Neuronal stem cell (in vitro differentiated cells): ENCODE results near the gene AOX1.
"Not testable (repeated sequence)": the region's sequence is repeated elsewhere in the genome, so short reads cannot be mapped to it uniquely, and the experiment has no call there.

Experiments
- DNase-seq: peaks from one replicate; pipeline ENCODE4 v3.0.0-alpha.2; 2013; ENCODE audit warnings: low spot score
- H2AFZ ChIP-seq: one replicate; pipeline ENCODE4 v1.6.1; 2013; ENCODE audit warnings: mild to moderate bottlenecking, low read length, inconsistent platforms
- H2AK5ac ChIP-seq: 2 replicates; pipeline ENCODE4 v1.6.1; 2013; ENCODE audit warnings: low read depth, mild to moderate bottlenecking, inconsistent platforms, low read length, moderate library complexity, mixed read lengths
- H2BK120ac ChIP-seq: 2 replicates; pipeline ENCODE4 v1.6.1; 2013; ENCODE audit warnings: low read depth, mild to moderate bottlenecking, inconsistent platforms, low read length, moderate library complexity, mixed read lengths
- H2BK12ac ChIP-seq: one replicate; pipeline ENCODE4 v1.6.1; 2013; ENCODE audit warnings: low read length, inconsistent platforms
- H2BK15ac ChIP-seq: 2 replicates; pipeline ENCODE4 v1.6.1; 2013; ENCODE audit warnings: mild to moderate bottlenecking, low read length, inconsistent platforms, mixed read lengths
- H2BK5ac ChIP-seq: one replicate; pipeline ENCODE4 v1.6.1; 2013; ENCODE audit warnings: inconsistent platforms, mild to moderate bottlenecking, low read length, moderate library complexity
- H3K14ac ChIP-seq: one replicate; pipeline ENCODE4 v1.6.1; 2013; ENCODE audit warnings: low read length, inconsistent platforms
- H3K18ac ChIP-seq: 2 replicates; pipeline ENCODE4 v1.6.1; 2013; ENCODE audit warnings: low read length, inconsistent platforms
- H3K23ac ChIP-seq: 2 replicates; pipeline ENCODE4 v1.6.1; 2013; ENCODE audit warnings: low read depth, mild to moderate bottlenecking, mixed read lengths, low read length, inconsistent platforms; ENCODE audit not compliant: poor library complexity
- H3K27ac ChIP-seq: replicated peaks from 3 replicates; pipeline ENCODE4 v1.5.1; 2013; ENCODE audit warnings: low read length, inconsistent platforms
- H3K27me3 ChIP-seq, 3 experiments: 2 replicates each; pipeline ENCODE4 v1.6.1; 2013; ENCODE audit warnings: low read length in 3 of 3, mild to moderate bottlenecking in 2 of 3, inconsistent platforms in 1 of 3, low read depth in 1 of 3, mixed read lengths in 1 of 3, moderate library complexity in 1 of 3; ENCODE audit not compliant: control insufficient read depth in 3 of 3, insufficient read depth in 3 of 3
- H3K36me3 ChIP-seq, 2 donors: replicated peaks in 1 of 2; 2 replicates each; pipeline ENCODE4 v1.6.1; 2013; ENCODE audit warnings: low read length in 2 of 2; ENCODE audit not compliant: control insufficient read depth in 2 of 2, insufficient read depth in 2 of 2
- H3K4ac ChIP-seq: 2 replicates; pipeline ENCODE4 v1.6.1; 2013; ENCODE audit warnings: inconsistent platforms, mild to moderate bottlenecking, low read length, moderate library complexity
- H3K4me1 ChIP-seq, 2 donors: 1 replicate in 1 of 2; 2 replicates in 1 of 2; pipeline ENCODE4 v1.6.1; 2013; ENCODE audit warnings: low read length in 2 of 2, low read depth in 1 of 2; ENCODE audit not compliant: control insufficient read depth in 2 of 2, insufficient read depth in 1 of 2
- H3K4me2 ChIP-seq: one replicate; pipeline ENCODE4 v1.6.1; 2013; ENCODE audit warnings: mild to moderate bottlenecking, low read length, inconsistent platforms; ENCODE audit not compliant: insufficient read depth, poor library complexity, severe bottlenecking
- H3K4me3 ChIP-seq, 2 donors: 2 replicates each; pipeline ENCODE4 v1.5.1; 2013; ENCODE audit warnings: low read length in 2 of 2, mild to moderate bottlenecking in 2 of 2, inconsistent platforms in 1 of 2, moderate library complexity in 1 of 2
- H3K79me1 ChIP-seq: one replicate; pipeline ENCODE4 v1.6.1; 2013; ENCODE audit warnings: low read depth, mild to moderate bottlenecking, inconsistent platforms, low read length, moderate library complexity
- H3K9ac ChIP-seq: one replicate; pipeline ENCODE4 v1.6.1; 2013; ENCODE audit warnings: mild to moderate bottlenecking, low read depth, low read length, inconsistent platforms; ENCODE audit not compliant: poor library complexity
- H3K9me3 ChIP-seq, 2 donors: replicated peaks in 1 of 2; 2 replicates each; pipeline versions ENCODE3 to v1.6.1; 2013; ENCODE audit warnings: low read length in 2 of 2, mild to moderate bottlenecking in 2 of 2, inconsistent platforms in 1 of 2, low read depth in 1 of 2, mixed read lengths in 1 of 2, moderate library complexity in 1 of 2; ENCODE audit not compliant: control insufficient read depth in 2 of 2, insufficient read depth in 1 of 2
- H4K8ac ChIP-seq: one replicate; pipeline ENCODE4 v1.6.1; 2013; ENCODE audit warnings: low read depth, mild to moderate bottlenecking, inconsistent platforms, low read length, moderate library complexity
- H4K91ac ChIP-seq: one replicate; pipeline ENCODE4 v1.6.1; 2013; ENCODE audit warnings: low read length, low read depth, mild to moderate bottlenecking, inconsistent platforms; ENCODE audit not compliant: poor library complexity
- WGBS, 2 donors: extraction: QIAGEN DNeasy Blood & Tissue Kit; methylation state at CpG; one replicate each; pipeline ENCODE4 v1.1.7; 2013; ENCODE audit warnings: missing lambda C conversion rate in 2 of 2, mixed read lengths in 1 of 2; ENCODE audit not compliant: insufficient read length in 2 of 2, insufficient replicate concordance in 1 of 2; ENCODE audit errors: extremely low coverage in 2 of 2; 5-methylcytosine and 5-hydroxymethylcytosine counted together

The AOX1 gene

DNA sequence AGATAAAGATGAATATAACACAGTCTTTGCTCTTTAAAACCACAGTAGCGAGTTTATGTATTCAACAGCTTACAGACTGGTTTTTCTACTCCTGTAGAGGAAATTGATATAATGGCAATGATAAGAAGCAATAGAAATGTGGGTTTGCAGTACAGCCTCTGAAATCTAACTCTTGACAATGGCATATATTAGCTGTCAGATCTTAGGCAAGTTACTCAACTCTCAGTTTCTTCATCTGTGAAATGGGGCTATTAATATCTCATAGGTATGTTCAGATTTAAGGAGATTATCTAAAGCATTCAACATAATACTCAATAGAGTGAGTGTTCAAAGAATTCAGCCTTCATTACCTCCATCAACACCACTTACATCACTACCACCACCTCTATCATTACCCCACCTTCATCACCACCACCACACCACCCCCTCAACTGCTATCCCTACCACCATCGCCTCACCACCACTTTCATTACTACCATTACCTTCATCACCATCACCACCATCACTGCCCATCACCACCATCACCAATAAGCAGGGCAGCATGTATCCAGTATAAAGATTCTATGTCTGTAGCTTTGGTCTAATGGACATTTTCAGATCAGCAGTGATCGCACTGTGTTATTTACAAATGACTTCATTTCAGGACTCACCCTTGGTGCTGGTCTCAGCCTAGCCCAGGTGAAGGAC is 22.7 kb downstream of the AOX1 start:
- H2BK12ac ChIP-seq = no peak overlapping the region
- H4K91ac ChIP-seq = no peak overlapping the region
- WGBS, 2 donors = 100% methylated on average over 1 of the region's 3 CpGs; no CpG with 5 or more reads in 1 of the 2 donors
- no peak overlapping the region for H2BK120ac ChIP-seq
- H2AK5ac ChIP-seq = no peak overlapping the region
- peaks cover 0 to 4% (median 0%) of the 10 kb centered on the region in 3 experiments for H3K27me3 ChIP-seq
- H4K8ac ChIP-seq = no peak overlapping the region
- no peaks in the 10 kb centered on the region for H3K79me1 ChIP-seq
- no peak overlapping the region for H3K23ac ChIP-seq
- H3K27ac ChIP-seq = no peak overlapping the region
- H2AFZ ChIP-seq = no peak overlapping the region
- H3K4me2 ChIP-seq = no peak overlapping the region
- no peak overlapping the region for H3K4ac ChIP-seq
- H3K4me3 ChIP-seq = no peak overlapping the region
- no peak overlapping the region for H3K14ac ChIP-seq
- no peaks in the 10 kb centered on the region for H3K36me3 ChIP-seq
- H3K18ac ChIP-seq = no peak overlapping the region
- no peak overlapping the region for H2BK5ac ChIP-seq
- DNase-seq = no peak
- no peaks in the 10 kb centered on the region for H3K9me3 ChIP-seq
- no peaks in the 10 kb centered on the region for H3K4me1 ChIP-seq
- no peak overlapping the region for H3K9ac ChIP-seq
- no peak overlapping the region for H2BK15ac ChIP-seq

DNA sequence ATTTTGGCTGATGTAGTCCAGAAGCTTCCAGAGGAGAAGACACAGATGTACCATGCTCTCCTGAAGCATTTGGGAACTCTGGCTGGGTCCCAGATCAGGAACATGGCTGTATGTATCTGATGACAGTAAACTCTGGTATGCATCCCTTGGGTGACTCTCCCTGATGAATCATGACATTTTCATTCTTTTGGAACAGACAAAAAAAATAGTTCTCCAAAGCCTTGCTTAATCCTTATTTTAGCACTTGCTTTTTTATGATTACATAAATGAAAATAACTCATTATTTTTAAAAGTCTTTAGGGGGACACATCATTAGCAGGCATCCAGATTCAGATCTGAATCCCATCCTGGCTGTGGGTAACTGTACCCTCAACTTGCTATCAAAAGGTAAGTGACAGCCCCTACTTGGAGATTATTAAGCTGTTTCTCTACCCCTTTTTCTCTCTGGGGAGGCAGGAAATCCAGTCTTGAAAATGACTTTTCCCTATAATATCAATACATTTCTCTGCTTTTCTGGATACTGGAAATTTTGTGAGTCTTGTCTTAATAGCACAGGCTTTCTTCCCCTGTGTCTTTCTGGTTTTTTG is 23.3 kb downstream of the AOX1 start:
- Histone ChIP-seq H2BK12ac (no peak overlapping the region), H2AK5ac (no peak overlapping the region), H3K27ac (no peak overlapping the region), H2BK5ac (no peak overlapping the region), H2BK15ac (no peak overlapping the region), H2AFZ (no peak overlapping the region), H3K9ac (no peak overlapping the region), H3K4me3 (no peak overlapping the region), H3K9me3 (no peaks in the 10 kb centered on the region), H3K14ac (no peak overlapping the region), H3K4me2 (no peak overlapping the region), H3K79me1 (no peaks in the 10 kb centered on the region), H2BK120ac (no peak overlapping the region), H4K8ac (no peak overlapping the region), H3K23ac (no peak overlapping the region), H3K4ac (no peak overlapping the region), H3K27me3 (no peaks in the 10 kb centered on the region), H3K36me3 (no peaks in the 10 kb centered on the region), H3K4me1 (no peaks in the 10 kb centered on the region), H3K18ac (no peak overlapping the region), H4K91ac (no peak overlapping the region)
- no peak for DNase-seq

DNA sequence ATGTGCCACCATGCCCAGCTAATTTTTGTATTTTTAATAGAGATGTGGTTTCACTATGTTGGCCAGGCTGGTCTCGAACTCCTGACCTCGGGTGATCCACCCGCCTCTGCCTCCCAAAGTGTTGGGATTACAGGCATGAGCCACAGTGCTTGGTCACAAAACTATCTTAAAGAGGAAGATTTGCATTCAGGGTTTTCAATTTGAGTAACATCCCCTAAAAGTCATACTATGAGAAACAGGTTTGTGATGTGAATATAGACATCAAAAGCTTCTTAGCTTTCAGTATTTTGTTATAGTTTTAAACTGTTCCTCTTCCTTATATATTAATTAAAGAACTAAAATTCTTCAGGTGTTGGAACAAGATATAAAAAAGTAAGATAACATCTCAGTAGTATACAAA is 24.4 kb downstream of the AOX1 start:
- H3K27me3 ChIP-seq, H2AFZ ChIP-seq, H2BK12ac ChIP-seq, H2AK5ac ChIP-seq, H4K91ac ChIP-seq, H2BK120ac ChIP-seq, H3K14ac ChIP-seq, H4K8ac ChIP-seq, H3K18ac ChIP-seq, H2BK5ac ChIP-seq, H3K27ac ChIP-seq, H3K4me2 ChIP-seq, H3K4ac ChIP-seq, DNase-seq, H3K9me3 ChIP-seq, H3K4me3 ChIP-seq, H3K4me1 ChIP-seq, H3K79me1 ChIP-seq, H2BK15ac ChIP-seq, H3K9ac ChIP-seq, H3K23ac ChIP-seq, H3K36me3 ChIP-seq: not testable (repeated sequence)
- no CpG with 5 or more reads among the region's 3 CpGs for WGBS, 2 donors

DNA sequence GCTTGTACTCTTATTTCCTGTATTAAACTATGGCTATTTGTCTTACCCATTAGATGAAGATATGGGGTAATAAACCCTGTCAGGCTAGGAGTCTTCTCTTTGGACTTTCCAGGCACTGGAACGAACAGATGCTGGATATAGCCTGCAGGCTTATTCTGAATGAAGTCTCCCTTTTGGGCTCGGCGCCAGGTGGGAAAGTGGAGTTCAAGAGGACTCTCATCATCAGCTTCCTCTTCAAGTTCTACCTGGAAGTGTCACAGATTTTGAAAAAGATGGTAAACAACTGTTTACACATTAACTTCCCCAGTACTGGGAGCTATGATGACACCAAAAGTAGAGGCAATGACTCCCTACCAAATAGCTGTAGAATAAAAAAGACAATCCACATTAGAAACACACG is 27.9 kb downstream of the AOX1 start:
- no CpG with 5 or more reads among the region's 4 CpGs for WGBS, 2 donors
- Histone ChIP-seq H3K14ac (no peak overlapping the region), H2BK120ac (no peak overlapping the region), H3K4me3 (no peak overlapping the region), H4K91ac (no peak overlapping the region), H2BK12ac (no peak overlapping the region), H3K4me2 (no peak overlapping the region), H3K9me3 (no peaks in the 10 kb centered on the region), H3K23ac (no peak overlapping the region), H3K27ac (no peak overlapping the region), H3K27me3 (no peaks in the 10 kb centered on the region), H2BK5ac (no peak overlapping the region), H3K36me3 (no peaks in the 10 kb centered on the region), H3K9ac (no peak overlapping the region), H2AK5ac (no peak overlapping the region), H3K18ac (no peak overlapping the region), H2BK15ac (no peak overlapping the region), H2AFZ (no peak overlapping the region), H4K8ac (no peak overlapping the region), H3K4ac (no peak overlapping the region), H3K79me1 (no peaks in the 10 kb centered on the region), H3K4me1 (no peaks in the 10 kb centered on the region)
- no peak for DNase-seq
